Neural cell (in vitro differentiated cells): ENCODE results near the gene IKZF2.

Source experiments
- CTCF ChIP-seq: fragments of 450-650 bp; IDR thresholded peaks from 2 replicates; pipeline ENCODE4 v1.5.1; 2014; ENCODE audit warnings: antibody characterized with exemption, mild to moderate bottlenecking, moderate library complexity; ENCODE audit not compliant: poor library complexity, severe bottlenecking
- RAD21 ChIP-seq: fragments of 450-650 bp; conservative IDR thresholded peaks from 2 replicates; pipeline ENCODE4 v1.6.1; 2014; ENCODE audit warnings: antibody characterized with exemption, mild to moderate bottlenecking, moderate library complexity

GRCh38 chr2:213032607-213033006 lies 118.8 kb downstream of the IKZF2 start:
- TF ChIP-seq CTCF (no peak), RAD21 (no peak)
